ENCODE results near the gene PIK3R5. TPM values are rescaled to one million over a fixed set of nuclear protein-coding genes. Genes with fewer than 3 reads are reported as not detected.

Gene PIK3R5
- polyA plus RNA-seq, 2 of the 4 experiments (the other 2 are of a cell fraction): 0.01 TPM; not detected in 1

DNA sequence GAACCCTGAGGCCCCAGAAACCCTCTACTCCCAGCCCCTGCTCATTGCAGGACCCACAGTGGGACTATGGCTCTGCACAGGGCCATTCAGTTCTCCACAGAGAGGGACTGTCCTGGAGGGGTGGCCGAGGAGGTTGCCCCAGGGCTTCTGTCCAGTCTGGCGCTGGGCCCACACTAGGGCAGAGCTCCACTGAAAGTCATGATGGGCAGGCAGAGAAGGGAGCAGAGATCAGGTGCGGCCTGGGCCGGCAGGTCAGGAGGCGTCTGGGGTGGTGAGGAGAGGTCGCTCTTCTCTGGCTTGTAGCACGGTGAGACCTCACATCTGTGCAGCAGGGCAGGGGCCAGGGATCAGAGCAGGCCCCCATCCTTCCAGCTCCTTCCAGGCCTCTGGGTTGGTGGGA, 85.0 kb downstream of the PIK3R5 start:
- TF ChIP-seq MAZ (IDR thresholded peaks at IDR 0.05; ENCODE audit: borderline replicate concordance, low read depth, low read length) (no peak), POLR2A (IDR thresholded peaks at IDR 0.05; ENCODE audit: low read length) (no peak), RFX5 (IDR thresholded peaks at IDR 0.05) (no peak), BHLHE40 (IDR thresholded peaks at IDR 0.05; ENCODE audit: low read depth, low read length) (no peak), CEBPB (IDR thresholded peaks at IDR 0.05) (no peak), ZFP36 (IDR thresholded peaks at IDR 0.05; ENCODE audit: borderline replicate concordance, partially characterized antibody) (no peak), HOXB13 (CRISPR knock-in tag; IDR thresholded peaks at IDR 0.05; ENCODE audit: low read depth) (no peak), JUNB (IDR thresholded peaks at IDR 0.05) (no peak), HOXA7 (CRISPR knock-in tag; IDR thresholded peaks at IDR 0.05) (no peak), HEYL (CRISPR knock-in tag; IDR thresholded peaks at IDR 0.05) (no peak), FOXS1 (CRISPR knock-in tag; IDR thresholded peaks at IDR 0.05) (no peak), SREBF2 (IDR thresholded peaks at IDR 0.05) (no peak)
- TF ChIP-seq, protein P1, sequence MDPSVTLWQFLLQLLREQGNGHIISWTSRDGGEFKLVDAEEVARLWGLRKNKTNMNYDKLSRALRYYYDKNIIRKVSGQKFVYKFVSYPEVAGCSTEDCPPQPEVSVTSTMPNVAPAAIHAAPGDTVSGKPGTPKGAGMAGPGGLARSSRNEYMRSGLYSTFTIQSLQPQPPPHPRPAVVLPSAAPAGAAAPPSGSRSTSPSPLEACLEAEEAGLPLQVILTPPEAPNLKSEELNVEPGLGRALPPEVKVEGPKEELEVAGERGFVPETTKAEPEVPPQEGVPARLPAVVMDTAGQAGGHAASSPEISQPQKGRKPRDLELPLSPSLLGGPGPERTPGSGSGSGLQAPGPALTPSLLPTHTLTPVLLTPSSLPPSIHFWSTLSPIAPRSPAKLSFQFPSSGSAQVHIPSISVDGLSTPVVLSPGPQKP (IDR thresholded peaks at IDR 0.05; ENCODE audit: low read depth, low read length): no peak
- TF ChIP-seq, protein P2, sequence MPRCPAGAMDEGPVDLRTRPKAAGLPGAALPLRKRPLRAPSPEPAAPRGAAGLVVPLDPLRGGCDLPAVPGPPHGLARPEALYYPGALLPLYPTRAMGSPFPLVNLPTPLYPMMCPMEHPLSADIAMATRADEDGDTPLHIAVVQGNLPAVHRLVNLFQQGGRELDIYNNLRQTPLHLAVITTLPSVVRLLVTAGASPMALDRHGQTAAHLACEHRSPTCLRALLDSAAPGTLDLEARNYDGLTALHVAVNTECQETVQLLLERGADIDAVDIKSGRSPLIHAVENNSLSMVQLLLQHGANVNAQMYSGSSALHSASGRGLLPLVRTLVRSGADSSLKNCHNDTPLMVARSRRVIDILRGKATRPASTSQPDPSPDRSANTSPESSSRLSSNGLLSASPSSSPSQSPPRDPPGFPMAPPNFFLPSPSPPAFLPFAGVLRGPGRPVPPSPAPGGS (IDR thresholded peaks at IDR 0.05): no peak
- TF ChIP-seq, protein P3, sequence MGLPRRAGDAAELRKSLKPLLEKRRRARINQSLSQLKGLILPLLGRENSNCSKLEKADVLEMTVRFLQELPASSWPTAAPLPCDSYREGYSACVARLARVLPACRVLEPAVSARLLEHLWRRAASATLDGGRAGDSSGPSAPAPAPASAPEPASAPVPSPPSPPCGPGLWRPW (IDR thresholded peaks at IDR 0.05): no peak
- TF ChIP-seq, protein P4, sequence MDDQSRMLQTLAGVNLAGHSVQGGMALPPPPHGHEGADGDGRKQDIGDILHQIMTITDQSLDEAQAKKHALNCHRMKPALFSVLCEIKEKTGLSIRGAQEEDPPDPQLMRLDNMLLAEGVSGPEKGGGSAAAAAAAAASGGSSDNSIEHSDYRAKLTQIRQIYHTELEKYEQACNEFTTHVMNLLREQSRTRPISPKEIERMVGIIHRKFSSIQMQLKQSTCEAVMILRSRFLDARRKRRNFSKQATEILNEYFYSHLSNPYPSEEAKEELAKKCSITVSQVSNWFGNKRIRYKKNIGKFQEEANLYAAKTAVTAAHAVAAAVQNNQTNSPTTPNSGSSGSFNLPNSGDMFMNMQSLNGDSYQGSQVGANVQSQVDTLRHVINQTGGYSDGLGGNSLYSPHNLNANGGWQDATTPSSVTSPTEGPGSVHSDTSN (IDR thresholded peaks at IDR 0.05): no peak
- Histone ChIP-seq H3K4me3 (no peak overlapping the region), H3K27ac (no peak overlapping the region), H3K9me3 (no peaks in the 10 kb centered on the region), H3K4me1 (no peaks in the 10 kb centered on the region), H3K4me2 (no peak overlapping the region)
- 66% methylated on average over 7 of the region's 7 CpGs for WGBS (ENCODE audit: missing lambda C conversion rate)
- no peak for FAIRE-seq
- ATAC-seq: no peak; a peak in 1 of 6 replicates
- POLR2A ChIA-PET: no interaction called here
- CTCF ChIA-PET: interaction anchor here (0.5 to 6.0 kb wide), 7 partner anchors 9 to 811 kb away, joined by 3 to 40 read pairs (median 3); no protein-coding TSS in a partner anchor
- DNase-seq (ENCODE audit: low read depth in 1 of 2, low spot score in 1 of 2): no peak

DNA sequence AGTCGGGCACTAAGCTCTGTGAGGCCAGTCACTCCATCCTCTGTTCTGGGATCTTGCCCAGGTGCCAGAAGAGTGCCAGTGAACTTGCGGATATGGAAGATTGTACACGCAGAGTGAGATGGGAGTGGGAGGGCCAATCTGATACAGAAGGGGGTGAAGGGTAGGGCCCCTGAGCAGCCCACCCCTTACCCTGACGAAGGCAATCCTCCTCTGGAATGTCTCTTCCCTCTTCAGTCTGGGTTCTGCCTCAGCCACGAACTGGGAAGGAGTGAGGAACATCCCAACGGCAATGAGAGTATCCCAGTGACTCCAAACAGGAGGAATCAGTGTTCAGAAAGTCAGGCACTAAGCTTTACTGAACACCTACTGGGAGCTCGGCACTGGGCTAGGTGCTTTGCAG, 86.1 kb downstream of the PIK3R5 start:
- ChIA-PET POLR2A (no interaction called here), CTCF (interaction anchor here (1.1 to 6.0 kb wide), 5 partner anchors 10 to 527 kb away, joined by 3 to 40 read pairs (median 11); no protein-coding TSS in a partner anchor)
- DNase-seq (ENCODE audit: low read depth in 1 of 2, low spot score in 1 of 2) (no peak), FAIRE-seq (no peak), ATAC-seq (no peak; a peak in 1 of 6 replicates)
- Histone ChIP-seq H3K4me2 (no peak overlapping the region), H3K27ac (no peak overlapping the region), H3K4me3 (no peak overlapping the region), H3K9me3 (no peaks in the 10 kb centered on the region), H3K4me1 (no peaks in the 10 kb centered on the region)
- WGBS (ENCODE audit: missing lambda C conversion rate): 36% methylated on average over 7 of the region's 7 CpGs
- TF ChIP-seq BHLHE40 (IDR thresholded peaks at IDR 0.05; ENCODE audit: low read depth, low read length): no peak
- TF ChIP-seq GATA3 (IDR thresholded peaks at IDR 0.05; ENCODE audit: borderline replicate concordance): no peak
- TF ChIP-seq RNF2 (IDR thresholded peaks at IDR 0.05; ENCODE audit: borderline replicate concordance, low read depth): no peak
- TF ChIP-seq CBX2 (IDR thresholded peaks at IDR 0.05; ENCODE audit: borderline replicate concordance, low read depth): no peak
- no peak for TF ChIP-seq SREBF2 (IDR thresholded peaks at IDR 0.05)
- no peak for TF ChIP-seq SMC3 (IDR thresholded peaks at IDR 0.05)
- TF ChIP-seq, protein P3 (IDR thresholded peaks at IDR 0.05): no peak
- no peak for TF ChIP-seq MYC (IDR thresholded peaks at IDR 0.05; ENCODE audit: borderline replicate concordance, low read length)
- no peak for TF ChIP-seq KDM1A (IDR thresholded peaks at IDR 0.05; ENCODE audit: low read depth)
- TF ChIP-seq RARB (CRISPR knock-in tag; IDR thresholded peaks at IDR 0.05): no peak
- TF ChIP-seq KDM5A (IDR thresholded peaks at IDR 0.05): no peak
- no peak for TF ChIP-seq HDAC2 (IDR thresholded peaks at IDR 0.05)
- no peak for TF ChIP-seq CEBPB (IDR thresholded peaks at IDR 0.05)

Measured in A549 (cell line).